SK-N-SH (cell line): ENCODE results near the gene DNAH10. TPM values are rescaled to one million over a fixed set of nuclear protein-coding genes. Genes with fewer than 3 reads are reported as not detected.

ENCODE experiments used
- CTCF ChIA-PET: fragments of 300-600, 350-600 bp; formaldehyde crosslinking; extraction: SDS; loops from one replicate; lab custom pipeline; 2021; lab: Yijun Ruan, JAX
- POLR2A ChIA-PET: fragments of 350-600 bp; sonication (Branson Sonifier 250); formaldehyde crosslinking; extraction: SDS; loops from one replicate; lab custom pipeline; 2020; ENCODE audit warnings: antibody characterized with exemption, inconsistent platforms; lab: Yijun Ruan, JAX
- DNase-seq: peaks from one replicate; pipeline ENCODE4 v3.0.0; 2012
- H2AFZ ChIP-seq: fragments of 200-600 bp; sonication (generic); 2 replicates; pipeline ENCODE4 v1.8.1; 2016; ENCODE audit warnings: antibody characterized with exemption, mild to moderate bottlenecking, low read depth
- H3F3A ChIP-seq: fragments of 200-600 bp; sonication (generic); replicated peaks from 2 replicates; pipeline ENCODE3; 2016; ENCODE audit warnings: antibody characterized with exemption, mild to moderate bottlenecking; ENCODE audit not compliant: insufficient read depth
- H3K27ac ChIP-seq, 2 experiments: fragments of 200-500 bp in 1 of 2; fragments of 200-600 bp in 1 of 2; sonication (Bioruptor generic) in 1 of 2; sonication (generic), shearing (Covaris generic) in 1 of 2; 2 replicates each; pipeline versions ENCODE4 v1.5.1 to v1.6.1; 2014 to 2016; ENCODE audit warnings: low read depth in 2 of 2, inconsistent platforms in 1 of 2, low read length in 1 of 2, mild to moderate bottlenecking in 1 of 2, mixed read lengths in 1 of 2
- H3K27me3 ChIP-seq: fragments of 200-600 bp; sonication (generic), shearing (Covaris generic); 2 replicates; pipeline ENCODE4 v1.6.1; 2016; ENCODE audit warnings: mixed run types; ENCODE audit not compliant: insufficient read depth
- H3K36me3 ChIP-seq, 2 experiments: fragments of 200-500 bp in 1 of 2; fragments of 200-600 bp in 1 of 2; sonication (Bioruptor generic) in 1 of 2; sonication (generic) in 1 of 2; replicated peaks in 1 of 2; 2 replicates each; pipeline versions ENCODE3 to v1.5.1; 2014 to 2016; ENCODE audit warnings: low read length in 1 of 2, mild to moderate bottlenecking in 1 of 2; ENCODE audit not compliant: insufficient read depth in 2 of 2, control insufficient read depth in 1 of 2
- H3K4me1 ChIP-seq, 2 experiments: fragments of 200-500 bp in 1 of 2; fragments of 200-600 bp in 1 of 2; sonication (Bioruptor generic) in 1 of 2; sonication (generic), shearing (Covaris generic) in 1 of 2; 2 replicates each; pipeline versions ENCODE4 v1.5.1 to v1.6.1; 2014 to 2016; ENCODE audit warnings: low read depth in 1 of 2, low read length in 1 of 2, mixed run types in 1 of 2; ENCODE audit not compliant: insufficient read depth in 2 of 2, control insufficient read depth in 1 of 2
- H3K4me2 ChIP-seq: fragments of 200-600 bp; sonication (generic), shearing (Covaris generic); 2 replicates; pipeline ENCODE4 v1.6.1; 2017; ENCODE audit warnings: mixed run types
- H3K4me3 ChIP-seq, 2 experiments: fragments of 200-500 bp in 1 of 2; fragments of 200-600 bp in 1 of 2; sonication (Bioruptor generic) in 1 of 2; sonication (generic), shearing (Covaris generic) in 1 of 2; 2 replicates each; pipeline versions ENCODE4 v1.5.1 to v1.8.1; 2014 to 2016; ENCODE audit warnings: low read depth in 2 of 2, inconsistent platforms in 1 of 2, low read length in 1 of 2, mild to moderate bottlenecking in 1 of 2, mixed read lengths in 1 of 2, moderate library complexity in 1 of 2
- H3K79me2 ChIP-seq: fragments of 200-600 bp; sonication (generic); 2 replicates; pipeline ENCODE4 v1.8.1; 2017; ENCODE audit warnings: mild to moderate bottlenecking; ENCODE audit not compliant: insufficient read depth
- H3K9ac ChIP-seq: fragments of 200-600 bp; sonication (generic); 2 replicates; pipeline ENCODE4 v1.6.1; 2017; ENCODE audit warnings: mixed run types
- H3K9me2 ChIP-seq: fragments of 200-600 bp; sonication (generic); 2 replicates; pipeline ENCODE4 v1.6.1; 2017; ENCODE audit warnings: mixed run types
- H3K9me3 ChIP-seq: fragments of 200-600 bp; sonication (generic); 2 replicates; pipeline ENCODE4 v1.6.1; 2017; ENCODE audit warnings: mixed run types, mild to moderate bottlenecking, moderate library complexity
- H4K20me1 ChIP-seq: fragments of 200-600 bp; sonication (generic); 2 replicates; pipeline ENCODE4 v1.6.1; 2017; ENCODE audit warnings: mild to moderate bottlenecking, mixed run types; ENCODE audit not compliant: insufficient read depth
- FOSL2 ChIP-seq: IDR thresholded peaks from 2 replicates; pipeline ENCODE4 v1.4.0; 2012; ENCODE audit warnings: low read depth, mild to moderate bottlenecking, moderate library complexity, borderline replicate concordance
- FOXJ3 ChIP-seq: sonication (generic); formaldehyde crosslinking; IDR thresholded peaks from 2 replicates; pipeline ENCODE4 v1.5.1; 2020; ENCODE audit warnings: mild to moderate bottlenecking, missing genetic modification reagents
- FOXM1 ChIP-seq: IDR thresholded peaks from 2 replicates; pipeline ENCODE4 v1.4.0; 2012; ENCODE audit warnings: low read depth, mild to moderate bottlenecking
- GABPA ChIP-seq: IDR thresholded peaks from 2 replicates; pipeline ENCODE4 v1.4.0; 2012; ENCODE audit warnings: low read depth, mild to moderate bottlenecking
- IRF3 ChIP-seq: fragments of 150-350 bp; IDR thresholded peaks from 2 replicates; pipeline ENCODE4 v1.6.1; 2016; ENCODE audit warnings: mild to moderate bottlenecking, low read depth, low read length
- POLR2AphosphoS5 ChIP-seq: IDR thresholded peaks from 2 replicates; pipeline ENCODE4 v1.6.1; 2012; ENCODE audit warnings: low read depth, low read length
- RCOR1 ChIP-seq: fragments of 150-350 bp; IDR thresholded peaks from 2 replicates; pipeline ENCODE4 v1.6.1; 2017; ENCODE audit warnings: antibody characterized with exemption, low read length
- RFX5 ChIP-seq: IDR thresholded peaks from 2 replicates; pipeline ENCODE4 v1.6.1; 2012; ENCODE audit warnings: mild to moderate bottlenecking, improper control_type of control experiment, low read length
- RXRA ChIP-seq: IDR thresholded peaks from 2 replicates; pipeline ENCODE4 v1.4.0; 2012; ENCODE audit warnings: low read depth, mild to moderate bottlenecking, borderline replicate concordance
- SMC3 ChIP-seq: IDR thresholded peaks from 2 replicates; pipeline ENCODE4 v1.6.1; 2012; ENCODE audit warnings: low read depth, low read length, improper control_type of control experiment
- TCF12 ChIP-seq: IDR thresholded peaks from 2 replicates; pipeline ENCODE4 v1.4.0; 2012
- TEAD4 ChIP-seq: IDR thresholded peaks from 2 replicates; pipeline ENCODE4 v1.4.0; 2012; ENCODE audit warnings: mild to moderate bottlenecking, borderline replicate concordance; ENCODE audit not compliant: insufficient read depth
- USF1 ChIP-seq: IDR thresholded peaks from 2 replicates; pipeline ENCODE4 v1.4.0; 2012; ENCODE audit warnings: low read depth, borderline replicate concordance
- YY1 ChIP-seq: IDR thresholded peaks from 2 replicates; pipeline ENCODE4 v1.4.0; 2012; ENCODE audit warnings: low read depth, mild to moderate bottlenecking
- ZBTB33 ChIP-seq: IDR thresholded peaks from 2 replicates; pipeline ENCODE4 v1.4.0; 2012; ENCODE audit warnings: low read depth, borderline replicate concordance
- WGBS: methylation state at CpG from one replicate; pipeline ENCODE4 v1.1.6; 2017; ENCODE audit warnings: low lambda C conversion rate; 5-methylcytosine and 5-hydroxymethylcytosine counted together
- polyA plus RNA-seq, 3 experiments: library from polyadenylated mRNA; depleted of rRNA; stranded (reverse); fragments of >200 nt; gene quantifications; 2 replicates each; pipeline ENCODE4 v1.2.3, GENCODE V29; 2012

DNAH10 gene
- polyA plus RNA-seq, 1 of the 3 experiments (the other 2 are of a cell fraction): 0.13 TPM

GRCh38 chr12:123960856-123961255 is 198.8 kb downstream of the DNAH10 start (continued):
- TF ChIP-seq IRF3 (no peak), YY1 (no peak), RFX5 (no peak), USF1 (no peak), FOXM1 (no peak), FOXJ3 (CRISPR knock-in tag) (no peak), SMC3 (no peak), FOSL2 (no peak), ZBTB33 (no peak), TEAD4 (no peak)
- TF ChIP-seq, all 33 proteins: peak for 0

- H3K9ac ChIP-seq: no peak overlapping the region
- H3K36me3 ChIP-seq: peaks cover 3 to 6% of the 10 kb centered on the region in 2 experiments
- H3K27ac ChIP-seq: no peak overlapping the region
- peaks cover 0 to 19% of the 10 kb centered on the region in 2 experiments; a peak in 3 of 4 replicates for H3K4me1 ChIP-seq
- H3K4me3 ChIP-seq: no peak overlapping the region
- H3K27me3 ChIP-seq: no peaks in the 10 kb centered on the region
- no peak for DNase-seq
- no peak overlapping the region for H2AFZ ChIP-seq
- H3F3A ChIP-seq: no peaks in the 10 kb centered on the region
- peaks cover 6% of the 10 kb centered on the region for H4K20me1 ChIP-seq
- TF ChIP-seq YY1 (no peak), RXRA (no peak), RCOR1 (no peak), POLR2AphosphoS5 (no peak), GABPA (no peak), RFX5 (no peak), FOXJ3 (CRISPR knock-in tag) (no peak), USF1 (no peak), TCF12 (no peak)
- ChIA-PET POLR2A (no interaction called here), CTCF (interaction anchor here (0.6 to 1.8 kb wide), 4 partner anchors 10 to 25 kb away, joined by 3 to 5 read pairs (median 3); partner anchors contain the start of gene ZNF664)
- H3K4me2 ChIP-seq: no peak overlapping the region
- peaks cover 59% of the 10 kb centered on the region for H3K79me2 ChIP-seq
- no peaks in the 10 kb centered on the region for H3K9me2 ChIP-seq
- WGBS: 92% methylated on average over 12 of the region's 12 CpGs
- no peaks in the 10 kb centered on the region for H3K9me3 ChIP-seq
Measured at GRCh38 chr12:123961585-123962345, 199.7 kb downstream of the DNAH10 start.
